Posterior vena cava (tissue), 2 donors: ENCODE measurements around the gene DEFB125. TPM values are rescaled to one million over a fixed set of nuclear protein-coding genes. Genes with fewer than 3 reads are reported as not detected.
"Not testable (repeated sequence)": the region's sequence is repeated elsewhere in the genome, so short reads cannot be mapped to it uniquely, and the experiment has no call there.

Source experiments
- DNase-seq: peaks from one replicate; pipeline ENCODE4 v3.0.0-alpha.2; 2020; ENCODE audit warnings: low spot score
- intact Hi-C, 2 donors: fragments of 100-400 bp; cut with DNase I; formaldehyde crosslinking; loops; one replicate each; pipeline versions ENCODE4 v1.14.1 to v1.14.2; 2022 to 2023
- long read RNA-seq, 2 donors: library from polyadenylated mRNA; unstranded; transcript quantifications; one replicate each; pipeline ENCODE4 v2.0.0, GENCODE V29; 2020 to 2021
- total RNA-seq, 2 donors: library from RNA; stranded (reverse); fragmentation: NEBNext Ultra II Directional; extraction: Animal tissue kit (Norgen Biotek cat#: 25700); gene quantifications; one replicate each; pipeline ENCODE4 v1.2.1, GENCODE V29; 2021
- donor health status: DM: yes; HTN: yes; CAD: no.
- donor health status: DM: yes; HTN: yes; CAD: no.

DEFB125 gene
- not detected for total RNA-seq
- long read RNA-seq, donor 1 = 0 reads
- long read RNA-seq, donor 2 = 0 reads

- DNase-seq = no peak
- intact Hi-C loops = no loop called here
Observed at GRCh38 chr20:87401-87800, at the start of gene DEFB125. TSS of gene DEFB125 (plus strand) at chr20:87672. CDS start at chr20:87710, 38 bp downstream.

- DNase-seq = no peak
- intact Hi-C loops = no loop called here
Observed at GRCh38 chr20:60035-60918, 27.2 kb upstream of the DEFB125 start.

GRCh38 chr20:61230-61629 lies 26.2 kb upstream of the DEFB125 start:
- intact Hi-C loops = no loop called here

GRCh38 chr20:61757-62156 lies 25.7 kb upstream of the DEFB125 start:
- DNase-seq = no peak
- intact Hi-C loops = no loop called here

More at GRCh38 chr20:61230-61629, 26.2 kb upstream of the DEFB125 start:
- no peak for DNase-seq

- no peak for DNase-seq
- intact Hi-C loops = no loop called here
Observed at GRCh38 chr20:62487-62886, 25.0 kb upstream of the DEFB125 start.

GRCh38 chr20:64026-64603 lies 23.4 kb upstream of the DEFB125 start:
- DNase-seq = no peak
- intact Hi-C loops = no loop called here

- intact Hi-C loops = no loop called here
- DNase-seq = no peak
Observed at GRCh38 chr20:64766-65322, 22.6 kb upstream of the DEFB125 start.

- intact Hi-C loops = no loop called here
Observed at GRCh38 chr20:77231-77630, 10.2 kb upstream of the DEFB125 start.

GRCh38 chr20:78338-78737 lies 9.1 kb upstream of the DEFB125 start:
- intact Hi-C loops = no loop called here
- DNase-seq = no peak

More at GRCh38 chr20:77231-77630, 10.2 kb upstream of the DEFB125 start:
- DNase-seq = no peak

- DNase-seq = no peak
- intact Hi-C loops = no loop called here
Observed at GRCh38 chr20:79565-79964, 7.9 kb upstream of the DEFB125 start.

GRCh38 chr20:90651-91050 lies 3.2 kb downstream of the DEFB125 start:
- intact Hi-C loops = no loop called here
- no peak for DNase-seq

- no peak for DNase-seq
- intact Hi-C loops = no loop called here
Observed at GRCh38 chr20:93641-94040, 6.2 kb downstream of the DEFB125 start.

GRCh38 chr20:95215-95614 lies 7.7 kb downstream of the DEFB125 start:
- DNase-seq = no peak
- intact Hi-C loops = no loop called here

- intact Hi-C loops = not testable (repeated sequence)
Observed at GRCh38 chr20:97691-98090, 10.2 kb downstream of the DEFB125 start.

GRCh38 chr20:101975-102374 lies 14.5 kb downstream of the DEFB125 start:
- intact Hi-C loops = no loop called here

More at GRCh38 chr20:97691-98090, 10.2 kb downstream of the DEFB125 start:
- DNase-seq = not testable (repeated sequence)

GRCh38 chr20:103456-103855 lies 16.0 kb downstream of the DEFB125 start:
- intact Hi-C loops = no loop called here
- no peak for DNase-seq

More at GRCh38 chr20:101975-102374, 14.5 kb downstream of the DEFB125 start:
- DNase-seq = no peak

GRCh38 chr20:112396-112795 lies 24.9 kb downstream of the DEFB125 start:
- no peak for DNase-seq
- intact Hi-C loops = no loop called here

- intact Hi-C loops = no loop called here
- DNase-seq = no peak
Observed at GRCh38 chr20:117518-117917, 30.0 kb downstream of the DEFB125 start.

- DNase-seq, intact Hi-C loops: not testable (repeated sequence)
Observed at GRCh38 chr20:129786-130323, 42.4 kb downstream of the DEFB125 start.
